Hepatocyte (in vitro differentiated cells): ENCODE measurements around the gene CPOX. TPM values are rescaled to one million over a fixed set of nuclear protein-coding genes. Genes with fewer than 3 reads are reported as not detected.

Source experiments
- DNase-seq: peaks from one replicate; pipeline ENCODE4 v3.0.0-alpha.2; 2016; ENCODE audit warnings: low spot score
- H2AFZ ChIP-seq: fragments of 200-600 bp; sonication (generic); 2 replicates; pipeline ENCODE4 v1.6.0; 2016; ENCODE audit warnings: antibody characterized with exemption, mild to moderate bottlenecking
- H3K27ac ChIP-seq: fragments of 200-600 bp; sonication (generic); 2 replicates; pipeline ENCODE4 v1.5.1; 2016; ENCODE audit warnings: mild to moderate bottlenecking
- H3K27me3 ChIP-seq: fragments of 200-600 bp; sonication (generic); 2 replicates; pipeline ENCODE4 v1.6.1; 2016
- H3K36me3 ChIP-seq: fragments of 200-600 bp; sonication (generic); replicated peaks from 2 replicates; pipeline ENCODE4 v1.5.1; 2016; ENCODE audit warnings: low read depth; ENCODE audit not compliant: insufficient read depth
- H3K4me1 ChIP-seq: fragments of 200-600 bp; sonication (generic); 2 replicates; pipeline ENCODE4 v1.5.1; 2016; ENCODE audit warnings: mild to moderate bottlenecking, moderate library complexity; ENCODE audit not compliant: insufficient read depth
- H3K4me2 ChIP-seq: fragments of 200-600 bp; sonication (generic); 2 replicates; pipeline ENCODE4 v1.6.0; 2016
- H3K4me3 ChIP-seq: fragments of 200-600 bp; sonication (generic); 2 replicates; pipeline ENCODE4 v1.5.1; 2016; ENCODE audit warnings: mild to moderate bottlenecking
- H3K79me2 ChIP-seq: fragments of 200-600 bp; sonication (generic); 2 replicates; pipeline ENCODE4 v1.6.0; 2017; ENCODE audit warnings: mild to moderate bottlenecking
- H3K9me2 ChIP-seq: fragments of 200-600 bp; sonication (generic); replicated peaks from 2 replicates; pipeline ENCODE4 v1.6.0; 2017; ENCODE audit warnings: mild to moderate bottlenecking; ENCODE audit not compliant: insufficient read depth
- H3K9me3 ChIP-seq: fragments of 200-600 bp; sonication (generic); 2 replicates; pipeline ENCODE4 v1.5.1; 2016; ENCODE audit warnings: low read depth, mild to moderate bottlenecking
- H4K20me1 ChIP-seq: fragments of 200-600 bp; sonication (generic); 2 replicates; pipeline ENCODE4 v1.6.0; 2016; ENCODE audit warnings: mild to moderate bottlenecking; ENCODE audit not compliant: insufficient read depth, poor library complexity, severe bottlenecking
- CTCF ChIP-seq: fragments of 200-600 bp; sonication (generic); IDR thresholded peaks from 2 replicates; pipeline ENCODE4 v1.5.1; 2016; ENCODE audit warnings: antibody characterized with exemption, mild to moderate bottlenecking; ENCODE audit not compliant: poor library complexity
- EZH2 ChIP-seq: fragments of 200-600 bp; sonication (generic); IDR thresholded peaks from 2 replicates; pipeline ENCODE4 v1.6.1; 2016; ENCODE audit warnings: antibody characterized with exemption, mild to moderate bottlenecking, borderline replicate concordance
- EZH2phosphoT487 ChIP-seq: fragments of 200-600 bp; sonication (generic); IDR thresholded peaks from one replicate; pipeline ENCODE4 v1.6.1; 2018; ENCODE audit warnings: antibody characterized with exemption, mild to moderate bottlenecking, low read depth, moderate library complexity; ENCODE audit not compliant: unreplicated experiment, severe bottlenecking
- WGBS: methylation state at CpG from one replicate; pipeline ENCODE4 v1.1.6; 2016; ENCODE audit warnings: low lambda C conversion rate; ENCODE audit errors: missing lambda C conversion rate; 5-methylcytosine and 5-hydroxymethylcytosine counted together
- polyA plus RNA-seq: library from polyadenylated mRNA; unstranded; fragments of >200 nt; fragmentation: Nextera tagmentation; extraction: Ambion mirVana; gene quantifications from 2 replicates; pipeline ENCODE4 v1.2.1, GENCODE V29; 2016
- total RNA-seq: library from RNA; depleted of rRNA; stranded (reverse); fragments of >200 nt; gene quantifications from 2 replicates; pipeline ENCODE4 v1.2.3, GENCODE V29; 2014

Gene CPOX
- total and polyA plus RNA-seq, 2 experiments from 2014 or later: 14.3 to 30.1 TPM

- no peaks in the 10 kb centered on the region for H3K4me1 ChIP-seq
- no peaks in the 10 kb centered on the region for H3K9me3 ChIP-seq
- no peak for DNase-seq
- H2AFZ ChIP-seq: no peak overlapping the region
- no peaks in the 10 kb centered on the region for H3K27me3 ChIP-seq
- no peak overlapping the region for H3K4me2 ChIP-seq
- TF ChIP-seq EZH2: no peak
- H3K27ac ChIP-seq: no peak overlapping the region
- H3K4me3 ChIP-seq: no peak overlapping the region
- H4K20me1 ChIP-seq: no peaks in the 10 kb centered on the region
- WGBS: 93% methylated on average over 6 of the region's 6 CpGs
- H3K36me3 ChIP-seq: no peaks in the 10 kb centered on the region
- no peaks in the 10 kb centered on the region for H3K79me2 ChIP-seq
- no peaks in the 10 kb centered on the region for H3K9me2 ChIP-seq
Measured at GRCh38 chr3:98532709-98533571, 60.5 kb downstream of the CPOX start.

GRCh38 chr3:98532275-98532637 lies 61.2 kb downstream of the CPOX start:
- Histone ChIP-seq H3K4me2 (no peak overlapping the region), H3K36me3 (no peaks in the 10 kb centered on the region), H3K27ac (no peak overlapping the region), H3K27me3 (no peaks in the 10 kb centered on the region), H3K4me1 (no peaks in the 10 kb centered on the region), H4K20me1 (no peaks in the 10 kb centered on the region), H3K9me2 (no peaks in the 10 kb centered on the region), H3K9me3 (no peaks in the 10 kb centered on the region), H3K4me3 (no peak overlapping the region), H3K79me2 (no peaks in the 10 kb centered on the region), H2AFZ (no peak overlapping the region)
- DNase-seq: no peak
- WGBS: 88% methylated on average over 5 of the region's 5 CpGs
- TF ChIP-seq EZH2phosphoT487 (no peak), CTCF (no peak), EZH2 (no peak)

- Histone ChIP-seq H3K9me2 (no peaks in the 10 kb centered on the region), H3K27me3 (no peaks in the 10 kb centered on the region), H2AFZ (no peak within 1 kb of the TSS), H3K36me3 (no peaks in the 10 kb centered on the region), H4K20me1 (no peaks in the 10 kb centered on the region), H3K9me3 (no peaks in the 10 kb centered on the region), H3K79me2 (no peaks in the 10 kb centered on the region), H3K4me1 (no peaks in the 10 kb centered on the region), H3K27ac (no peak within 1 kb of the TSS), H3K4me3 (no peak within 1 kb of the TSS), H3K4me2 (no peak within 1 kb of the TSS)
- no peak for DNase-seq
- TF ChIP-seq CTCF (no peak), EZH2phosphoT487 (no peak), EZH2 (no peak)
- WGBS: 89% methylated on average over 7 of the region's 7 CpGs
Measured at GRCh38 chr3:98531622-98532274, 61.7 kb downstream of the CPOX start, which contains the start of gene GPR15. GPR15 (plus strand) TSS chr3:98531978; CDS start chr3:98532034, 56 bp downstream.

GRCh38 chr3:98530676-98531075 lies 62.7 kb downstream of the CPOX start:
- Histone ChIP-seq H2AFZ (no peak overlapping the region), H3K27me3 (no peaks in the 10 kb centered on the region), H3K9me2 (no peaks in the 10 kb centered on the region), H3K4me3 (no peak overlapping the region), H3K79me2 (no peaks in the 10 kb centered on the region), H3K4me1 (no peaks in the 10 kb centered on the region), H3K4me2 (no peak overlapping the region), H3K27ac (no peak overlapping the region), H3K36me3 (no peaks in the 10 kb centered on the region), H3K9me3 (no peaks in the 10 kb centered on the region), H4K20me1 (no peaks in the 10 kb centered on the region)
- TF ChIP-seq EZH2: no peak
- no peak for TF ChIP-seq CTCF
- no peak for TF ChIP-seq EZH2phosphoT487
- 96% methylated on average over 2 of the region's 2 CpGs for WGBS
- DNase-seq: no peak
